Kidney (tissue), 14 donors: ENCODE measurements around the gene CFHR5. TPM values are rescaled to one million over a fixed set of nuclear protein-coding genes. Genes with fewer than 3 reads are reported as not detected.

Source experiments
- DNase-seq, 5 donors: peaks; one replicate each; pipeline ENCODE4 v3.0.0-alpha.2; 2013 to 2020
- FAIRE-seq: peaks from 2 replicates; lab custom pipeline; 2012; peaks lifted over from hg19 to GRCh38; lab: Jason Lieb, UNC
- H3K27ac ChIP-seq, 2 donors: one replicate each; pipeline ENCODE4 v1.7.0; 2013; ENCODE audit warnings: low read depth in 2 of 2, low read length in 2 of 2, inconsistent platforms in 1 of 2
- H3K27me3 ChIP-seq: one replicate; pipeline ENCODE4 v1.7.1; 2013; ENCODE audit warnings: low read length, inconsistent platforms; ENCODE audit not compliant: control insufficient read depth, insufficient read depth
- H3K36me3 ChIP-seq, 3 donors: one replicate each; pipeline versions ENCODE4 v1.7.0 to v1.7.1; 2013; ENCODE audit warnings: low read length in 3 of 3, control low read depth in 1 of 3, inconsistent platforms in 1 of 3; ENCODE audit not compliant: insufficient read depth in 3 of 3, control insufficient read depth in 2 of 3
- H3K4me1 ChIP-seq, 3 donors: one replicate each; pipeline versions ENCODE4 v1.7.0 to v1.7.1; 2013; ENCODE audit warnings: low read length in 3 of 3, inconsistent platforms in 1 of 3, low read depth in 1 of 3; ENCODE audit not compliant: control insufficient read depth in 2 of 3, insufficient read depth in 2 of 3
- H3K4me3 ChIP-seq, 3 donors: one replicate each; pipeline versions ENCODE4 v1.7.0 to v1.8.1; 2013; ENCODE audit warnings: low read length in 3 of 3, control low read depth in 1 of 3, inconsistent platforms in 1 of 3
- H3K9ac ChIP-seq, 3 donors: one replicate each; pipeline versions ENCODE4 v1.7.0 to v1.7.1; 2013; ENCODE audit warnings: low read length in 3 of 3, control low read depth in 1 of 3, inconsistent platforms in 1 of 3
- H3K9me3 ChIP-seq, 3 donors: one replicate each; pipeline versions ENCODE4 v1.7.0 to v1.7.1; 2013; ENCODE audit warnings: low read length in 3 of 3, control low read depth in 1 of 3, inconsistent platforms in 1 of 3; ENCODE audit not compliant: control insufficient read depth in 2 of 3, insufficient read depth in 1 of 3
- intact Hi-C: fragments of 100-400 bp; cut with DNase I; formaldehyde crosslinking; loops from one replicate; pipeline ENCODE4 v1.11.1; 2022
- polyA plus RNA-seq: library from polyadenylated mRNA; stranded (reverse); fragments of 350-450 nt; fragmentation: Illumina TruSeq; extraction: RNeasy Lipid Tissue Mini Kit (QIAGEN cat#74804); gene quantifications from one replicate; pipeline ENCODE4 v1.2.3, GENCODE V29; 2014; ENCODE audit warnings: low read depth, low replicate concordance; ENCODE audit not compliant: insufficient read depth
- total RNA-seq: library from RNA; stranded (reverse); fragmentation: NEBNext Ultra II Directional; extraction: Animal tissue kit (Norgen Biotek cat#: 25700); gene quantifications from one replicate; pipeline ENCODE4 v1.2.1, GENCODE V29; 2021
- TF ChIP-seq, protein P1 (sequence below): IDR thresholded peaks from 3 replicates; pipeline ENCODE4 v1.5.1; 2012; ENCODE audit warnings: mild to moderate bottlenecking, moderate library complexity, borderline replicate concordance; ENCODE audit not compliant: insufficient read depth; ENCODE audit errors: extremely low read depth
- donor health status: control.
- donor health status: control.
- donor health status: control.
- donor health status: control.
- donor health status: control.
- donor health status: DM: yes; HTN: yes; CAD: no.
- donor health status: Normal renal cell carcinoma (clear cell type).

The CFHR5 gene
- total and polyA plus RNA-seq, 2 donors from 2014 or later: not detected

DNA sequence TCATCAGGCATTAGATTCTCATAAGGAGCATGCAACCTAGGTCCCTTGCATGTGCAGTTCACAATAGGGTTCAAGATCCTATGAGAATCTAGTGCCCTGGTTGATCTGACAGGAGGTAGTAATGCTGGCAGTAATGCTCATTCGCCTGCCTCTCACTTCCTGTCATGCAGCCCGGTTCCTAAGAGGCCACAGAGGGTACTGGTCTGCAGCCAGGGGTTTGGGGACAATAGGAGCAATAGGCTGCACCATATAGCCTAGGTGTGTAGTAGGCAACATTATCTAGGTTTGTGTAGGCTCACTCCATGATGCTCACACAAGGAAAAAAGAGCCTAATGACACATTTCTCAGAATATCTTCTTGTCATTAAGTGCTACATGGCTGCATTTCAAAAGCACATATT lies 25.8 kb downstream of the CFHR5 start:
- FAIRE-seq (no peak), DNase-seq (no peak)
- H3K4me3 ChIP-seq: no peak overlapping the region
- intact Hi-C loops: no loop called here
- no peaks in the 10 kb centered on the region for H3K9me3 ChIP-seq
- no peak overlapping the region for H3K27ac ChIP-seq
- TF ChIP-seq, protein P1, sequence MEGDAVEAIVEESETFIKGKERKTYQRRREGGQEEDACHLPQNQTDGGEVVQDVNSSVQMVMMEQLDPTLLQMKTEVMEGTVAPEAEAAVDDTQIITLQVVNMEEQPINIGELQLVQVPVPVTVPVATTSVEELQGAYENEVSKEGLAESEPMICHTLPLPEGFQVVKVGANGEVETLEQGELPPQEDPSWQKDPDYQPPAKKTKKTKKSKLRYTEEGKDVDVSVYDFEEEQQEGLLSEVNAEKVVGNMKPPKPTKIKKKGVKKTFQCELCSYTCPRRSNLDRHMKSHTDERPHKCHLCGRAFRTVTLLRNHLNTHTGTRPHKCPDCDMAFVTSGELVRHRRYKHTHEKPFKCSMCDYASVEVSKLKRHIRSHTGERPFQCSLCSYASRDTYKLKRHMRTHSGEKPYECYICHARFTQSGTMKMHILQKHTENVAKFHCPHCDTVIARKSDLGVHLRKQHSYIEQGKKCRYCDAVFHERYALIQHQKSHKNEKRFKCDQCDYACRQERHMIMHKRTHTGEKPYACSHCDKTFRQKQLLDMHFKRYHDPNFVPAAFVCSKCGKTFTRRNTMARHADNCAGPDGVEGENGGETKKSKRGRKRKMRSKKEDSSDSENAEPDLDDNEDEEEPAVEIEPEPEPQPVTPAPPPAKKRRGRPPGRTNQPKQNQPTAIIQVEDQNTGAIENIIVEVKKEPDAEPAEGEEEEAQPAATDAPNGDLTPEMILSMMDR: no peak
- no peaks in the 10 kb centered on the region for H3K27me3 ChIP-seq
- H3K4me1 ChIP-seq: no peaks in the 10 kb centered on the region
- H3K36me3 ChIP-seq: no peaks in the 10 kb centered on the region
- H3K9ac ChIP-seq: no peak overlapping the region

DNA sequence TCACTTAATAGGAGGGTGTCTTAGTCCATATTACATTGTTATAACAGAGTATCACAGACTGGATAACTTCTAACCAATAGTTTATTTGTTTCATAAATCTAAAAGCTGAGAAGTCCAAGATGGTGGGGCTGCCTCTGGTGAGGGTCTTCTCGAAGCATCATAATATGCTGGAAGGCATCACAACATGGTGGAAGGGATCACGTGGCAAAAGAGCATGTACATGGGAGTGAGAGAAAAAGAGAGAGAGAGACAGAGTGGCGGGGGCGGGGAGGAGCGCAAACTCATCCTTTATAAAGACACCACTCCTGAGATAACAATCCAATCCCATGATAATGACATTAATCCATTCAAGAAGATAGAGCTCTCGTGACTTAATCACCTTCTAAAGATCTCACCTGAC lies 31.5 kb downstream of the CFHR5 start:
- no peak overlapping the region for H3K27ac ChIP-seq
- no peak overlapping the region for H3K4me3 ChIP-seq
- FAIRE-seq (no peak), DNase-seq (no peak)
- H3K27me3 ChIP-seq: no peaks in the 10 kb centered on the region
- intact Hi-C loops: no loop called here
- H3K4me1 ChIP-seq: no peaks in the 10 kb centered on the region
- no peaks in the 10 kb centered on the region for H3K36me3 ChIP-seq
- TF ChIP-seq, protein P1: no peak
- peaks cover 0 to 4% (median 0%) of the 10 kb centered on the region in 3 donors for H3K9me3 ChIP-seq
- no peak overlapping the region for H3K9ac ChIP-seq

DNA sequence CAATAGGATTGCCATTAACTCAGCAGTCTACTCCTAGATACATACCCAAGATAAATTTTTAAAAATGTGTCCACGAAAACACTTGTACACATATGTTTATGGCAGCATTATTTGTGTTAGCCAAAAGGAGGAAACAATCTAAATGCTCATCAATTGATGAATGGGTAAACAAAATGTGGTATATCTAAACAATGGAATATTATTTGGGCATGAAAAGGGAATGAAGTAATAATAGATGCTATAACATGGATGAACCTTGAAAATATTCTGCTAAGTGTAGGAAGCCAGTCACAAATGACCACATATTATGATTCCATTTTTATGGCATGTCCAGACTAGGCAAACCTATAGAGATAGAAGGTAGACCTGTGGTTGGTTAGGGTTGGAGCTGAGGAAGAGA lies 34.3 kb downstream of the CFHR5 start:
- TF ChIP-seq, protein P1: no peak
- FAIRE-seq: no peak
- H3K4me1 ChIP-seq: no peaks in the 10 kb centered on the region

DNA sequence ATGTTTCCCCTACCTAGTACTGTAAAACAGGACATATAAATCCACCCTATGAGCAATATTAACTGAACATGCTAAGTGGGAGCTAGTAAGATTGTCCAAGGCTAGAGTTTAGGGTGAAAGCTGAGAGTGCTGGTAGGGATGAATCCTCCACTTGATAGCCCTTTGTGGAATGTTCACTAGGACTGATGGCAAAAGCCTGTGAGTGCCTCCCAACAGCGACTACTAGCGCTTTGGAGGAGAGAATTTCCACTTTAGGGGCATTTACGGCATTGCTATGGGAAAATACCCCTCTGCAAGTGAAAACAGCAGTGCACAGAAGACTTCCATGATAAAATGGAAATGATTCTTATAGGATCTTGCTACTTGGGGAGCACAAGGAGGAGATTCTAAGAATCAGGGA lies 35.9 kb downstream of the CFHR5 start:
- DNase-seq (no peak), FAIRE-seq (no peak)
- H3K36me3 ChIP-seq: no peaks in the 10 kb centered on the region
- H3K27me3 ChIP-seq: no peaks in the 10 kb centered on the region
- no peak overlapping the region for H3K27ac ChIP-seq
- TF ChIP-seq, protein P1: no peak
- no peaks in the 10 kb centered on the region for H3K4me1 ChIP-seq
- no peak overlapping the region for H3K4me3 ChIP-seq
- intact Hi-C loops: no loop called here
- peaks cover 0 to 4% (median 0%) of the 10 kb centered on the region in 3 donors for H3K9me3 ChIP-seq
- H3K9ac ChIP-seq: no peak overlapping the region

More for the DNA sequence above, 34.3 kb downstream of the CFHR5 start:
- intact Hi-C loops: no loop called here
- H3K27ac ChIP-seq: no peak overlapping the region
- H3K36me3 ChIP-seq: no peaks in the 10 kb centered on the region
- H3K27me3 ChIP-seq: no peaks in the 10 kb centered on the region
- H3K4me3 ChIP-seq: no peak overlapping the region
- no peak for DNase-seq
- H3K9ac ChIP-seq: no peak overlapping the region
- peaks cover 0 to 4% (median 0%) of the 10 kb centered on the region in 3 donors for H3K9me3 ChIP-seq
